Loucy (cell line): ENCODE results near the gene RGS9.
"Not testable (repeated sequence)": the region's sequence is repeated elsewhere in the genome, so short reads cannot be mapped to it uniquely, and the experiment has no call there.

Experiments
- H2AFZ ChIP-seq: fragments of 200-600 bp; sonication (generic); 2 replicates; pipeline ENCODE4 v1.6.0; 2016; ENCODE audit warnings: antibody characterized with exemption, mild to moderate bottlenecking, low read length, moderate library complexity
- H3F3A ChIP-seq: fragments of 200-600 bp; 2 replicates; pipeline ENCODE4 v1.6.0; 2016; ENCODE audit warnings: antibody characterized with exemption, low read depth, mild to moderate bottlenecking
- H3K27me3 ChIP-seq: fragments of 200-600 bp; sonication (generic); 2 replicates; pipeline ENCODE4 v1.6.1; 2014; ENCODE audit warnings: low read length, mild to moderate bottlenecking; ENCODE audit not compliant: insufficient read depth, poor library complexity, severe bottlenecking
- H3K36me3 ChIP-seq: fragments of 200-600 bp; sonication (generic); 2 replicates; pipeline ENCODE4 v1.6.1; 2016; ENCODE audit warnings: low read length; ENCODE audit not compliant: insufficient read depth
- H3K4me1 ChIP-seq: fragments of 200-600 bp; sonication (generic); 2 replicates; pipeline ENCODE4 v1.5.1; 2014; ENCODE audit warnings: low read length, mild to moderate bottlenecking; ENCODE audit not compliant: insufficient read depth, poor library complexity, severe bottlenecking
- H3K4me2 ChIP-seq: fragments of 200-600 bp; sonication (generic); 2 replicates; pipeline ENCODE4 v1.6.0; 2014; ENCODE audit warnings: antibody characterized with exemption, low read length, low read depth, mild to moderate bottlenecking; ENCODE audit not compliant: poor library complexity, severe bottlenecking
- H3K4me3 ChIP-seq: fragments of 200-600 bp; sonication (generic); 2 replicates; pipeline ENCODE4 v1.5.1; 2014; ENCODE audit warnings: low read length, mild to moderate bottlenecking, mixed read lengths; ENCODE audit not compliant: poor library complexity, severe bottlenecking
- H3K79me2 ChIP-seq: fragments of 200-600 bp; sonication (generic); 2 replicates; pipeline ENCODE4 v1.6.1; 2014; ENCODE audit warnings: low read length; ENCODE audit not compliant: insufficient read depth
- H3K9ac ChIP-seq: fragments of 200-600 bp; sonication (generic); 2 replicates; pipeline ENCODE4 v1.6.0; 2014; ENCODE audit warnings: mild to moderate bottlenecking, low read depth, low read length, moderate library complexity; ENCODE audit not compliant: poor library complexity, severe bottlenecking
- H3K9me2 ChIP-seq: fragments of 200-600 bp; sonication (generic); replicated peaks from 2 replicates; pipeline ENCODE4 v1.6.1; 2016; ENCODE audit warnings: low read depth, low read length, mixed read lengths
- H3K9me3 ChIP-seq: fragments of 200-600 bp; sonication (generic); 2 replicates; pipeline ENCODE4 v1.6.1; 2014; ENCODE audit warnings: mild to moderate bottlenecking, antibody characterized with exemption, low read length, low read depth; ENCODE audit not compliant: insufficient read depth
- H4K20me1 ChIP-seq: fragments of 200-600 bp; sonication (generic); 2 replicates; pipeline ENCODE4 v1.6.0; 2014; ENCODE audit warnings: antibody characterized with exemption, low read length, mild to moderate bottlenecking; ENCODE audit not compliant: insufficient read depth, poor library complexity, severe bottlenecking
- CTCF ChIP-seq: fragments of 200-600 bp; sonication (generic); conservative IDR thresholded peaks from 2 replicates; pipeline ENCODE4 v1.5.1; 2014; ENCODE audit warnings: mild to moderate bottlenecking, antibody characterized with exemption, low read length
- EZH2phosphoT487 ChIP-seq: fragments of 200-600 bp; IDR thresholded peaks from 2 replicates; pipeline ENCODE4 v1.6.1; 2018; ENCODE audit warnings: antibody characterized with exemption, mild to moderate bottlenecking, moderate library complexity, borderline replicate concordance

The RGS9 gene

GRCh38 chr17:65137021-65137939 is at the start of gene RGS9:
TSS of gene RGS9 (plus strand) at chr17:65137370. CDS start at chr17:65137541, 171 bp downstream.
- Histone ChIP-seq H3K4me1 (peaks cover 36% of the 10 kb centered on the region), H3F3A (no peaks in the 10 kb centered on the region), H3K36me3 (no peaks in the 10 kb centered on the region), H4K20me1 (no peaks in the 10 kb centered on the region), H3K9me2 (no peaks in the 10 kb centered on the region), H3K27me3 (no peaks in the 10 kb centered on the region), H3K4me2 (peak within 1 kb of the TSS; percentile 86), H3K9me3 (no peaks in the 10 kb centered on the region), H3K4me3 (peak within 1 kb of the TSS; percentile 72), H2AFZ (peak within 1 kb of the TSS; percentile 60), H3K79me2 (peaks cover 38% of the 10 kb centered on the region), H3K9ac (peak within 1 kb of the TSS; percentile 66)
- TF ChIP-seq CTCF = peak; percentile 83
- TF ChIP-seq EZH2phosphoT487 = no peak

GRCh38 chr17:65088621-65089360 is 48.4 kb upstream of the RGS9 start:
- no peaks in the 10 kb centered on the region for H3K79me2 ChIP-seq
- no peaks in the 10 kb centered on the region for H3K27me3 ChIP-seq
- no peak overlapping the region for H2AFZ ChIP-seq
- TF ChIP-seq CTCF = no peak
- no peak for TF ChIP-seq EZH2phosphoT487
- no peak overlapping the region for H3K4me3 ChIP-seq
- no peaks in the 10 kb centered on the region for H3K36me3 ChIP-seq
- no peak overlapping the region for H3K4me2 ChIP-seq
- no peaks in the 10 kb centered on the region for H3K9me2 ChIP-seq
- no peaks in the 10 kb centered on the region for H3K9me3 ChIP-seq
- no peak overlapping the region for H3K9ac ChIP-seq
- H3F3A ChIP-seq = no peaks in the 10 kb centered on the region
- H3K4me1 ChIP-seq = no peaks in the 10 kb centered on the region
- H4K20me1 ChIP-seq = no peaks in the 10 kb centered on the region

- no peak overlapping the region for H3K9ac ChIP-seq
- no peak overlapping the region for H2AFZ ChIP-seq
- H3K36me3 ChIP-seq = no peaks in the 10 kb centered on the region
- H3K9me2 ChIP-seq = no peaks in the 10 kb centered on the region
- TF ChIP-seq CTCF = no peak
- no peak for TF ChIP-seq EZH2phosphoT487
- H3F3A ChIP-seq = no peaks in the 10 kb centered on the region
- no peaks in the 10 kb centered on the region for H3K9me3 ChIP-seq
- H3K27me3 ChIP-seq = no peaks in the 10 kb centered on the region
- H3K4me3 ChIP-seq = no peak overlapping the region
- H3K79me2 ChIP-seq = no peaks in the 10 kb centered on the region
- peaks cover 2% of the 10 kb centered on the region for H3K4me1 ChIP-seq
- H4K20me1 ChIP-seq = no peaks in the 10 kb centered on the region
- H3K4me2 ChIP-seq = no peak overlapping the region
These were observed 44.9 kb upstream of the RGS9 start for GRCh38 chr17:65092262-65092661.

- H2AFZ ChIP-seq, H3K4me2 ChIP-seq: not testable (repeated sequence)
These were observed 44.3 kb upstream of the RGS9 start for GRCh38 chr17:65092721-65093356.

More at GRCh38 chr17:65092721-65093356, 44.3 kb upstream of the RGS9 start:
- not testable (repeated sequence) for H3K9me2 ChIP-seq, H3K36me3 ChIP-seq, H3K9ac ChIP-seq, H3K9me3 ChIP-seq, H4K20me1 ChIP-seq, H3K79me2 ChIP-seq, H3K4me3 ChIP-seq, H3K4me1 ChIP-seq, H3K27me3 ChIP-seq, H3F3A ChIP-seq
